Tibial nerve (tissue), 4 donors: ENCODE measurements around the gene HOXB9. TPM values are rescaled to one million over a fixed set of nuclear protein-coding genes. Genes with fewer than 3 reads are reported as not detected.
A peak's percentile ranks its signal among the peaks of the same experiment; 100 is the strongest.

Source experiments
- DNase-seq, 2 donors: peaks; one replicate each; pipeline ENCODE4 v3.0.0-alpha.2; 2019; ENCODE audit warnings: low spot score in 2 of 2
- H3K27ac ChIP-seq, 4 donors: fragments of 200-600 bp; sonication (generic) in 3 of 4; one replicate each; pipeline ENCODE4 v1.5.1; 2017 to 2019; ENCODE audit warnings: mild to moderate bottlenecking in 1 of 4
- H3K27me3 ChIP-seq, 2 donors: fragments of 200-600 bp; sonication (generic) in 1 of 2; one replicate each; pipeline versions ENCODE4 v1.5.1 to v1.6.0; 2017 to 2019
- H3K36me3 ChIP-seq, 3 donors: fragments of 200-600 bp; sonication (generic); one replicate each; pipeline ENCODE4 v1.5.1; 2018 to 2019
- H3K4me1 ChIP-seq, 4 donors: fragments of 200-600 bp; sonication (generic) in 3 of 4; one replicate each; pipeline ENCODE4 v1.5.1; 2017 to 2019
- H3K4me3 ChIP-seq, 4 donors: fragments of 200-600 bp; sonication (generic) in 3 of 4; one replicate each; pipeline ENCODE4 v1.5.1; 2017 to 2019; ENCODE audit warnings: mild to moderate bottlenecking in 1 of 4, moderate library complexity in 1 of 4
- H3K9me3 ChIP-seq, 4 donors: fragments of 200-600 bp; sonication (generic) in 3 of 4; one replicate each; pipeline ENCODE4 v1.5.1; 2017 to 2019
- EP300 ChIP-seq, 2 donors: sonication (generic); formaldehyde crosslinking; IDR thresholded peaks; one replicate each; pipeline ENCODE4 v1.6.1; 2017; ENCODE audit warnings: antibody characterized with exemption in 2 of 2, mild to moderate bottlenecking in 1 of 2
- POLR2A ChIP-seq, 2 donors: fragments of 450-650 bp; IDR thresholded peaks; one replicate each; pipeline ENCODE4 v1.6.1; 2017; ENCODE audit warnings: antibody characterized with exemption in 2 of 2, mild to moderate bottlenecking in 2 of 2, moderate library complexity in 2 of 2
- WGBS, 2 donors: methylation state at CpG; one replicate each; pipeline ENCODE4 v1.1.5; 2018; 5-methylcytosine and 5-hydroxymethylcytosine counted together
- total RNA-seq, 4 donors: library from RNA; depleted of rRNA; stranded (reverse); fragments of >200 nt; gene quantifications; one replicate each; pipeline ENCODE4 v1.1.0, GENCODE V29; 2016
- TF ChIP-seq, protein P1 (sequence below), 5 experiments: fragments of 200-600 bp in 3 of 5; fragments of 450-650 bp in 2 of 5; sonication (generic) in 3 of 5; IDR thresholded peaks; one replicate each; pipeline ENCODE4 v1.5.1; 2016 to 2019; ENCODE audit warnings: antibody characterized with exemption in 5 of 5, mild to moderate bottlenecking in 3 of 5, moderate library complexity in 2 of 5

HOXB9 gene
- under 1 TPM in 2 of 4 donors, not detected in 2; 0.21 to 0.30 TPM for total RNA-seq

GRCh38 chr17:48626245-48627117, at the start of gene HOXB9:
Gene HOXB9, minus strand, starts transcription at chr17:48626358. Its CDS starts 89 bp downstream, at chr17:48626269.
- no peak for DNase-seq
- peak within 1 kb of the TSS; percentile 13 to 48 (median 32) for H3K4me3 ChIP-seq
- TF ChIP-seq POLR2A (IDR thresholded peaks at IDR 0.05) (no peak), EP300 (IDR thresholded peaks at IDR 0.05) (no peak)
- no peaks in the 10 kb centered on the region for H3K9me3 ChIP-seq
- H3K27ac ChIP-seq, result peak within 1 kb of the TSS in 2 of 4 donors; percentile 44 to 63
- no peaks in the 10 kb centered on the region for H3K36me3 ChIP-seq
- WGBS, 2 donors, result 1% methylated on average over 43 to 48 of the region's 50 CpGs
- peaks cover 0 to 100% of the 10 kb centered on the region in 2 donors for H3K27me3 ChIP-seq
- H3K4me1 ChIP-seq, result peaks cover 0 to 30% (median 20%) of the 10 kb centered on the region in 4 donors

DNA sequence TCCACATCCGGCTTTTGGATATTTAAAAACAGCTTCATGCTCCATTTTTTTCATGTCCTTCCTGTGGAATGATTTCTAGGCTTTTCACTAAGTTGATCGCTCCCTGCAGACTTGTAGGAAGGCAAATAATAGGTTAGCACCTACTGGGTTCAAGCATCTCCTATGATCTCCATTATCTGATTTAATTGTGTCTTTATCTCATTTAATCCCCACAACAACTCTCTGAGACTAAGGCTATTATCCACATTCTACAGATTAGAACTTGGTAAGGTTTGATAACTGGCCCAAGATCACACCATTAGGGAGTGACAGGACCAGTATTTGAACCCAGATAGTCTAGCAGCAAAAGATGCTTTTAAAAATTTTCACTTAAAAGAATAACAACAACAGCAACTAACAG, 46.2 kb upstream of the HOXB9 start:
- Histone ChIP-seq H3K9me3 (no peaks in the 10 kb centered on the region), H3K36me3 (no peaks in the 10 kb centered on the region), H3K27me3 (peaks cover 0 to 48% of the 10 kb centered on the region in 2 donors), H3K27ac (peak overlapping the region in 1 of 4 donors; percentile 36), H3K4me1 (peaks cover 0 to 10% (median 0%) of the 10 kb centered on the region in 4 donors), H3K4me3 (no peak overlapping the region)
- no peak for TF ChIP-seq EP300 (IDR thresholded peaks at IDR 0.05)
- TF ChIP-seq POLR2A (IDR thresholded peaks at IDR 0.05), result no peak
- TF ChIP-seq, protein P1, sequence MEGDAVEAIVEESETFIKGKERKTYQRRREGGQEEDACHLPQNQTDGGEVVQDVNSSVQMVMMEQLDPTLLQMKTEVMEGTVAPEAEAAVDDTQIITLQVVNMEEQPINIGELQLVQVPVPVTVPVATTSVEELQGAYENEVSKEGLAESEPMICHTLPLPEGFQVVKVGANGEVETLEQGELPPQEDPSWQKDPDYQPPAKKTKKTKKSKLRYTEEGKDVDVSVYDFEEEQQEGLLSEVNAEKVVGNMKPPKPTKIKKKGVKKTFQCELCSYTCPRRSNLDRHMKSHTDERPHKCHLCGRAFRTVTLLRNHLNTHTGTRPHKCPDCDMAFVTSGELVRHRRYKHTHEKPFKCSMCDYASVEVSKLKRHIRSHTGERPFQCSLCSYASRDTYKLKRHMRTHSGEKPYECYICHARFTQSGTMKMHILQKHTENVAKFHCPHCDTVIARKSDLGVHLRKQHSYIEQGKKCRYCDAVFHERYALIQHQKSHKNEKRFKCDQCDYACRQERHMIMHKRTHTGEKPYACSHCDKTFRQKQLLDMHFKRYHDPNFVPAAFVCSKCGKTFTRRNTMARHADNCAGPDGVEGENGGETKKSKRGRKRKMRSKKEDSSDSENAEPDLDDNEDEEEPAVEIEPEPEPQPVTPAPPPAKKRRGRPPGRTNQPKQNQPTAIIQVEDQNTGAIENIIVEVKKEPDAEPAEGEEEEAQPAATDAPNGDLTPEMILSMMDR (IDR thresholded peaks at IDR 0.05), result no peak
- no peak for DNase-seq
- WGBS, 2 donors, result 45 to 61% methylated on average over 2 of the region's 2 CpGs

DNA sequence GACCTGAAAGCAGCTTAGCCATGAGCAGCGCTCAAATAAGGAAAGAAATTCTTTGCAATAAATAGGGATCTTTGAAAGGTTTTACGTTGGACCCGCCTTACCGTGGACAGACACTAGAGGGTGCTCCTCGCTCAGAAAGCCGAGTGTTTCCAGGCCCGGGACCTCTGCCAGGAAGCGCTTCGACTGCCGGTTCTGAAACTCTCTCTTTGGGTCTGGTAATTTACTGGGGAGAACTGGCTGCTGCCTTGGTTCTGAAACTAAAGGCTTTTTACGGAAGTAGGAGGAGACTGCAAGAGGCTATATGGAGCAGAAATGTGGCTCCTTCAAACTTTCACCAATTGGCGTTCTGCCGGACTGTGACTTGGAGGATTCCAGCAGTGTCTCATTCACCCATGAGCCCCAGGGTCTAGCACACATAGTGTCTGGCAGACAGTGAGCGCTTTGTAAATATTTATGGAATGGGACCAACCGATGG, 45.6 kb upstream of the HOXB9 start:
- WGBS, 2 donors, result 2 to 4% methylated on average over 15 of the region's 15 CpGs
- Histone ChIP-seq H3K4me1 (peaks cover 0 to 10% (median 0%) of the 10 kb centered on the region in 4 donors), H3K4me3 (peak overlapping the region in 2 of 4 donors; percentile 20 to 38), H3K9me3 (no peaks in the 10 kb centered on the region), H3K27ac (peak overlapping the region in 2 of 4 donors; percentile 8 to 36), H3K27me3 (peaks cover 0 to 50% of the 10 kb centered on the region in 2 donors), H3K36me3 (no peaks in the 10 kb centered on the region)
- DNase-seq, result peak; percentile 71 to 86
- TF ChIP-seq, protein P1 (IDR thresholded peaks at IDR 0.05), result peak; percentile 67 to 93 (median 84)
- TF ChIP-seq POLR2A (IDR thresholded peaks at IDR 0.05), result no peak
- TF ChIP-seq EP300 (IDR thresholded peaks at IDR 0.05), result peak in 1 of 2 donors; percentile 20

DNA sequence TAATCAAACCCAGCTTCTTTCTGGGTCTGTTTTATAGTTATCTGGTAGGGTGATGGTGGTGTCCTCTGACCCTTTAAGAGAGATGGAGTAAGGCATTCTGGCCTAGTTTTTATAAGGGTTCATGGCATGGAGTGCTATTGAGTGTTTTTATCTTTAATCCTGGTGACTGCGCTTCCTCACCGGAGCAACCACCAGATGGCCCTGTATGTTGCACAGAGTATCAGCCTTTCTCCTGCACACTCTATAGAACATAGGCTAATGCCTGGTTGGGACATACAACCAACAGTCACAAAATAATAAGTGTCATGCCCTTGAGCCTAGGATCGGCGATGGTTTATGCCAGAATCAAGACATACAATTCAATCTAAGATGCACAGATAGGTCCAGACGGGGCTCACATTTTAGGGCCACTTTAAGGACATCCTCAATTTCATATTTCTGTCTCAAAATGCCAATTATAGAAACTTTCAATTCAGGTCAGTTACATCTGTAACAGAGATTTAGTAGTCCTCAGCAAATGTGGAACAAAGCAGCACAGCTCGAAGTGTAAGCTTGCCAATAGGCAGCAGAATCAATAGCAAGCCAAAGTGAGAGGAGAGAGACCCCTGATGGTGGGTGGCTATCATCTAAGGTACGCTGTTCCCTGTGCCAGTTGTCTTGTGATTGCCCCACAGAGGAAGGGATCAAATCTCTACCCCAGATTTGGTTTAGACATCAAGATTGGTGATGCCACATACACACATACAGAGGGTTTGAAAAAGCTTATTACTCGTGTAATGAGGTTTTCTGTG, 37.2 kb upstream of the HOXB9 start:
- peaks cover 0 to 46% of the 10 kb centered on the region in 2 donors for H3K27me3 ChIP-seq
- WGBS, 2 donors, result 69 to 83% methylated on average over 8 of the region's 8 CpGs
- no peak for TF ChIP-seq POLR2A (IDR thresholded peaks at IDR 0.05)
- TF ChIP-seq EP300 (IDR thresholded peaks at IDR 0.05), result no peak
- TF ChIP-seq, protein P1 (IDR thresholded peaks at IDR 0.05), result no peak

GRCh38 chr17:48655913-48656312, 29.8 kb upstream of the HOXB9 start:
- no peak for DNase-seq
- TF ChIP-seq, protein P1 (IDR thresholded peaks at IDR 0.05), result no peak
- no peak for TF ChIP-seq EP300 (IDR thresholded peaks at IDR 0.05)
- no peak for TF ChIP-seq POLR2A (IDR thresholded peaks at IDR 0.05)
- Histone ChIP-seq H3K9me3 (no peaks in the 10 kb centered on the region), H3K27me3 (peaks cover 0 to 24% of the 10 kb centered on the region in 2 donors), H3K4me3 (no peak overlapping the region), H3K27ac (no peak overlapping the region), H3K4me1 (no peaks in the 10 kb centered on the region), H3K36me3 (no peaks in the 10 kb centered on the region)

More for the DNA sequence above, 37.2 kb upstream of the HOXB9 start:
- Histone ChIP-seq H3K36me3 (no peaks in the 10 kb centered on the region), H3K27ac (no peak overlapping the region), H3K9me3 (no peaks in the 10 kb centered on the region), H3K4me3 (no peak overlapping the region), H3K4me1 (no peaks in the 10 kb centered on the region)
- no peak for DNase-seq
